Endothelial cell of umbilical vein (primary cell): ENCODE data around the gene GABBR2. TPM values are rescaled to one million over a fixed set of nuclear protein-coding genes. Genes with fewer than 3 reads are reported as not detected.

Source experiments
- BruUV-seq: library from RNA; stranded (reverse); fragments of 400-500 nt; replicated peaks from 2 replicates; lab custom pipeline; 2021; lab: Mats Ljungman, UMichigan
- CTCF ChIA-PET: fragments of 300-600, 350-600 bp; sonication (Branson Sonifier 250); formaldehyde crosslinking; loops from one replicate; lab custom pipeline; 2021; ENCODE audit warnings: antibody characterized with exemption, inconsistent platforms; lab: Charles Lee
- POLR2A ChIA-PET: fragments of 300-600, 350-600 bp; sonication (Branson Sonifier 250); formaldehyde crosslinking; loops from one replicate; lab custom pipeline; 2021; ENCODE audit warnings: antibody characterized with exemption, inconsistent platforms; lab: Charles Lee
- DNase-seq: peaks from one replicate; pipeline ENCODE4 v3.0.0-alpha.2; 2011; ENCODE audit warnings: low read depth, low spot score
- FAIRE-seq: peaks from 2 replicates; lab custom pipeline; 2011; peaks lifted over from hg19 to GRCh38; lab: Jason Lieb, UNC
- H2AFZ ChIP-seq: 2 replicates; pipeline ENCODE4 v1.6.0; 2012; ENCODE audit warnings: low read depth, low read length, control low read depth, inconsistent platforms
- H3K27ac ChIP-seq: 2 replicates; pipeline ENCODE4 v1.5.1; 2011; ENCODE audit warnings: low read depth, mild to moderate bottlenecking, control low read depth, low read length, moderate library complexity; ENCODE audit not compliant: insufficient read depth
- H3K27me3 ChIP-seq, 2 experiments: 2 replicates each; pipeline versions ENCODE4 v1.6.0 to v1.6.1; 2011; ENCODE audit warnings: low read length in 2 of 2, mixed read lengths in 1 of 2; ENCODE audit not compliant: control insufficient read depth in 2 of 2, insufficient read depth in 2 of 2
- H3K36me3 ChIP-seq, 2 experiments: 2 replicates in 1 of 2; 3 replicates in 1 of 2; pipeline ENCODE4 v1.5.1; 2011; ENCODE audit warnings: low read length in 2 of 2, mild to moderate bottlenecking in 1 of 2, moderate library complexity in 1 of 2; ENCODE audit not compliant: control insufficient read depth in 2 of 2, insufficient read depth in 2 of 2; ENCODE audit errors: extremely low read depth in 1 of 2
- H3K4me1 ChIP-seq: 3 replicates; pipeline ENCODE4 v1.5.1; 2011; ENCODE audit warnings: mild to moderate bottlenecking, low read length; ENCODE audit not compliant: control insufficient read depth, insufficient read depth; ENCODE audit errors: extremely low read depth
- H3K4me2 ChIP-seq: 2 replicates; pipeline ENCODE4 v1.6.1; 2011; ENCODE audit warnings: low read length, control low read depth, mixed read lengths; ENCODE audit not compliant: insufficient read depth
- H3K4me3 ChIP-seq, 3 experiments: fragments of 200-600 bp in 1 of 3; sonication (generic), shearing (Covaris generic) in 1 of 3; replicated peaks in 1 of 3; 2 replicates each; pipeline ENCODE4 v1.5.1; 2011 to 2016; ENCODE audit warnings: control low read depth in 3 of 3, low read length in 3 of 3, mild to moderate bottlenecking in 2 of 3, inconsistent platforms in 1 of 3, low read depth in 1 of 3, moderate library complexity in 1 of 3; ENCODE audit not compliant: insufficient read depth in 1 of 3
- H3K79me2 ChIP-seq: 2 replicates; pipeline ENCODE4 v1.6.0; 2012; ENCODE audit warnings: low read length, inconsistent platforms; ENCODE audit not compliant: control insufficient read depth, insufficient read depth
- H3K9ac ChIP-seq: replicated peaks from 2 replicates; pipeline ENCODE3; 2011; ENCODE audit warnings: low read length, control low read depth; ENCODE audit not compliant: insufficient read depth; ENCODE audit errors: extremely low read depth
- H3K9me1 ChIP-seq: replicated peaks from 3 replicates; pipeline ENCODE4 v1.6.0; 2011; ENCODE audit warnings: mild to moderate bottlenecking, low read length; ENCODE audit not compliant: control insufficient read depth, insufficient read depth; ENCODE audit errors: extremely low read depth
- H3K9me3 ChIP-seq: replicated peaks from 2 replicates; pipeline ENCODE4 v1.5.1; 2012; ENCODE audit warnings: low read length, inconsistent platforms; ENCODE audit not compliant: control insufficient read depth, insufficient read depth
- H4K20me1 ChIP-seq: replicated peaks from 2 replicates; pipeline ENCODE3; 2011; ENCODE audit warnings: mild to moderate bottlenecking, low read length; ENCODE audit not compliant: control insufficient read depth, insufficient read depth; ENCODE audit errors: extremely low read depth
- EZH2 ChIP-seq: IDR thresholded peaks from 2 replicates; pipeline ENCODE4 v1.6.1; 2012; ENCODE audit warnings: borderline replicate concordance, low read depth, mild to moderate bottlenecking, moderate library complexity, low read length, inconsistent platforms; ENCODE audit not compliant: severe bottlenecking
- FOS ChIP-seq: IDR thresholded peaks from 2 replicates; pipeline ENCODE4 v1.6.1; 2011; ENCODE audit warnings: mild to moderate bottlenecking, low read length, moderate library complexity, borderline replicate concordance; ENCODE audit not compliant: insufficient read depth
- GATA2 ChIP-seq: IDR thresholded peaks from 2 replicates; pipeline ENCODE4 v1.7.0; 2011; ENCODE audit warnings: low read depth, mild to moderate bottlenecking, moderate library complexity, mixed read lengths, low read length; ENCODE audit not compliant: insufficient read length, insufficient read depth
- JUN ChIP-seq: IDR thresholded peaks from 2 replicates; pipeline ENCODE4 v1.6.1; 2011; ENCODE audit warnings: borderline replicate concordance, low read depth; ENCODE audit not compliant: insufficient read length, insufficient read depth
- MYC ChIP-seq: IDR thresholded peaks from one replicate; pipeline ENCODE4 v1.6.1; 2011; ENCODE audit warnings: mild to moderate bottlenecking, low read depth, low read length
- POLR2A ChIP-seq: IDR thresholded peaks from 2 replicates; pipeline ENCODE4 v1.6.1; 2012; ENCODE audit warnings: low read depth, mild to moderate bottlenecking, control low read depth, low read length
- POLR2AphosphoS5 ChIP-seq: IDR thresholded peaks from 2 replicates; pipeline ENCODE4 v1.6.1; 2012; ENCODE audit warnings: low read depth, mild to moderate bottlenecking, control low read depth, low read length, moderate library complexity; ENCODE audit not compliant: insufficient read depth
- dilution Hi-C: fragments of 300-500 bp; cut with MboI; formaldehyde crosslinking; loops from one replicate; pipeline ENCODE4 v1.15.0; 2019; ENCODE audit warnings: low sequenced_read_pairs; ENCODE audit not compliant: extremely low pct_ligation_motif_present
- intact Hi-C: fragments of 100-400 bp; cut with micrococcal nuclease; formaldehyde crosslinking; loops from one replicate; pipeline ENCODE4 v1.10.0; 2022
- polyA plus RNA-seq, 4 experiments: library from polyadenylated mRNA; depleted of rRNA in 3 of 4; stranded (reverse) in 3 of 4; unstranded in 1 of 4; fragments of >200 nt; gene quantifications; 2 replicates each; pipeline versions ENCODE4 v1.2.1 to v1.2.3, GENCODE V29; 2011 to 2012; ENCODE audit warnings: missing spikeins in 1 of 4
- total RNA-seq: library from RNA; stranded (reverse); gene quantifications from 2 replicates; pipeline ENCODE4 v1.2.3, GENCODE V29; 2021
- TF ChIP-seq, protein P1 (sequence below): IDR thresholded peaks from 2 replicates; pipeline ENCODE4 v1.6.1; 2011; ENCODE audit not compliant: insufficient read depth, insufficient read length
- TF ChIP-seq, protein P2 (sequence below), 2 donors: IDR thresholded peaks; 1 replicate in 1 of 2; 2 replicates in 1 of 2; pipeline ENCODE4 v1.5.1; 2011; ENCODE audit warnings: low read length in 2 of 2, mild to moderate bottlenecking in 2 of 2, moderate library complexity in 2 of 2, control low read depth in 1 of 2, inconsistent platforms in 1 of 2, low read depth in 1 of 2; ENCODE audit not compliant: insufficient read depth in 1 of 2; ENCODE audit errors: extremely low read depth in 1 of 2

The GABBR2 gene
- total and polyA plus RNA-seq, 2 donors (not counting 3 experiments of a cell fraction or from before 2014, with no cell fraction given), result 1.1 to 9.2 TPM

DNA sequence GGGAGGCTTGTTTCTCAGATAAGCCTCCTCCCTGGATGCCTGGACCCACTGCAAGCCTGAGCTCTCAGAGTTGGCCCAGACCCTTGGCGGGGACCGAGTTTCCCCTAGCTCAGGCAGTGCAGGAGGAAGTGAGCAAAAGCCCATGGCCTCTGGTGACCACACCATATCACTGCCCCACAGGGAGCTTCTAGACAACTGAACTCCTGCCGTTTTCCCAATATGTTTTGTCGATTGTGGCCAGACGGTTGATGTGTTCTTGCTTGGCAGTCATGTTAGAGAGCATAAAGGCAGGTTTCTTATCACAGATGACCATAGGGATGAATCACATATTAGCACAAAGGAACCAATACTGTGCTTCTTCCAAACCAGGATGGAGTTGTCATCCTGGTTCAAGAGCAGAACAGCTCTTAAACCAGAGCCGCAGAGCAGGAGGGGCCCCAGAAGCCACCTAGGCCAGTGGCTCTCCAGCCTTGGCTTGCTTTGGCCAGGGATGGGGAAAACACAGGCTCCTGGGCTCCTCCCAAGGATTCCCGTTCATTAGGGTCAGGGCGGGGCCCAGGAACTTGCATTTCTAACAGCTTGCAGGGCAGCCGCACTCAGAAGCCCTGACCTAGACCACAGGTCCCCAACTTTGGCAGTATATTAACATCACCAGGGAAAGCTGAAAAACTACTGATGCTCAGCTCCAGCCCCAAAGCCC is 340.2 kb downstream of the GABBR2 start:
- Histone ChIP-seq H3K9me1 (no peaks in the 10 kb centered on the region), H2AFZ (no peak overlapping the region)
- TF ChIP-seq, protein P1, sequence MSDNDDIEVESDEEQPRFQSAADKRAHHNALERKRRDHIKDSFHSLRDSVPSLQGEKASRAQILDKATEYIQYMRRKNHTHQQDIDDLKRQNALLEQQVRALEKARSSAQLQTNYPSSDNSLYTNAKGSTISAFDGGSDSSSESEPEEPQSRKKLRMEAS, result no peak

DNA sequence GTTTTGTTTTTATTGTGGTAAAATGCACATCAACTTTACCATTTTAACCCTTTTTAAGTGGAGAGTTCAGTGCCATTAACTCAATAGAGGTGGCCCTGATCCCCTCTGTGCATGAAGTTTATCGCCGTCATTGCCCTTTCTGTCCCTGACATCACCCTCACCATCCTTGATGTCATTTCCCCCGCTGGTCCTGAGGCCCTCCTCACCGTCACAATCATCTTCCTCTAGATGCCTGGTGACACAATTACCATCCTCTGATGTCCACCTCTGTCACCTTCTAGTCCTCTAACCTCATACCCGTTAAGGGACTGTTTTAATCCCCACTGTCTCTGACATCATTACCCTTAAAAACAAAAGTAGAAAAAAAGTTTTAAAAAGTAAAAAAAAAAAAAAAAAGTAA is 340.8 kb downstream of the GABBR2 start:
- intact Hi-C loops (no loop called here), dilution Hi-C loops (no loop called here)
- no peaks in the 10 kb centered on the region for H4K20me1 ChIP-seq
- H3K4me1 ChIP-seq, result peaks cover 4% of the 10 kb centered on the region
- POLR2A ChIA-PET, result no interaction called here
- H3K27me3 ChIP-seq, result no peaks in the 10 kb centered on the region
- H3K4me3 ChIP-seq, result no peak overlapping the region
- H3K4me2 ChIP-seq, result no peak overlapping the region
- H3K9me1 ChIP-seq, result no peaks in the 10 kb centered on the region
- no peak overlapping the region for H3K9ac ChIP-seq
- no peak overlapping the region for H2AFZ ChIP-seq
- CTCF ChIA-PET, result no interaction called here
- H3K36me3 ChIP-seq, result no peaks in the 10 kb centered on the region
- no TSS peak for BruUV-seq
- FAIRE-seq (no peak), DNase-seq (no peak)
- no peaks in the 10 kb centered on the region for H3K9me3 ChIP-seq
- H3K27ac ChIP-seq, result no peak overlapping the region
- TF ChIP-seq EZH2 (no peak), POLR2AphosphoS5 (no peak), POLR2A (no peak), GATA2 (no peak), FOS (no peak), JUN (no peak), MYC (no peak)
- TF ChIP-seq, protein P1, result no peak
- TF ChIP-seq, protein P2, sequence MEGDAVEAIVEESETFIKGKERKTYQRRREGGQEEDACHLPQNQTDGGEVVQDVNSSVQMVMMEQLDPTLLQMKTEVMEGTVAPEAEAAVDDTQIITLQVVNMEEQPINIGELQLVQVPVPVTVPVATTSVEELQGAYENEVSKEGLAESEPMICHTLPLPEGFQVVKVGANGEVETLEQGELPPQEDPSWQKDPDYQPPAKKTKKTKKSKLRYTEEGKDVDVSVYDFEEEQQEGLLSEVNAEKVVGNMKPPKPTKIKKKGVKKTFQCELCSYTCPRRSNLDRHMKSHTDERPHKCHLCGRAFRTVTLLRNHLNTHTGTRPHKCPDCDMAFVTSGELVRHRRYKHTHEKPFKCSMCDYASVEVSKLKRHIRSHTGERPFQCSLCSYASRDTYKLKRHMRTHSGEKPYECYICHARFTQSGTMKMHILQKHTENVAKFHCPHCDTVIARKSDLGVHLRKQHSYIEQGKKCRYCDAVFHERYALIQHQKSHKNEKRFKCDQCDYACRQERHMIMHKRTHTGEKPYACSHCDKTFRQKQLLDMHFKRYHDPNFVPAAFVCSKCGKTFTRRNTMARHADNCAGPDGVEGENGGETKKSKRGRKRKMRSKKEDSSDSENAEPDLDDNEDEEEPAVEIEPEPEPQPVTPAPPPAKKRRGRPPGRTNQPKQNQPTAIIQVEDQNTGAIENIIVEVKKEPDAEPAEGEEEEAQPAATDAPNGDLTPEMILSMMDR (IDR thresholded peaks at IDR 0.05; ENCODE audit: extremely low read depth in 1 of 2, insufficient read depth in 1 of 2, low read depth in 1 of 2, low read length in 2 of 2), result no peak
- H3K79me2 ChIP-seq, result no peaks in the 10 kb centered on the region

More for the DNA sequence above, 340.2 kb downstream of the GABBR2 start:
- no peak overlapping the region for H3K4me3 ChIP-seq
- no peaks in the 10 kb centered on the region for H3K79me2 ChIP-seq
- H4K20me1 ChIP-seq, result no peaks in the 10 kb centered on the region
- intact Hi-C loops (no loop called here), dilution Hi-C loops (no loop called here)
- H3K4me2 ChIP-seq, result no peak overlapping the region
- ChIA-PET POLR2A (no interaction called here), CTCF (no interaction called here)
- no peaks in the 10 kb centered on the region for H3K36me3 ChIP-seq
- DNase-seq (no peak), FAIRE-seq (no peak)
- no peaks in the 10 kb centered on the region for H3K27me3 ChIP-seq
- no peak overlapping the region for H3K9ac ChIP-seq
- BruUV-seq, result no TSS peak
- no peak overlapping the region for H3K27ac ChIP-seq
- H3K4me1 ChIP-seq, result peaks cover 4% of the 10 kb centered on the region
- no peaks in the 10 kb centered on the region for H3K9me3 ChIP-seq
